ENCODE measurements around the gene HDC.

HDC gene

DNA sequence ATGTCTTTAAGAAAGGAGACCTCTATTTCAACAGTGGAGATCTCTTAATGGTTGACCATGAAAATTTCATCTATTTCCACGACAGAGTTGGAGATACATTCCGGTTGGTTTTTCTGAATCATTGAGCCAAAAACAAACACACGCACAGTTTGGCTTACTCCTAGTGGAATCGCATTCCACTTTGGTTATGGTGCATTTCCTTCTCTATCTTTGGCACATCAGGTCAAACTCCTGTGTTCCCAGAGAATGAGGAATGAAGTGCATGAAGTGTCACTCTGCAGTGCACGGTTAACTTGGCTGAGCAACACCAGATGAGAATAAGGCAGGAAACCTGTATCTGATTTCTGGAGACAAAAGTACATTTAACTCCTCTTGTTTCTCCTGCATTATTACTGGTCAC is 38.5 kb downstream of the HDC start:
- DNase-seq (ENCODE audit: low read depth in 3 of 3, low spot score in 1 of 3) = no peak

DNA sequence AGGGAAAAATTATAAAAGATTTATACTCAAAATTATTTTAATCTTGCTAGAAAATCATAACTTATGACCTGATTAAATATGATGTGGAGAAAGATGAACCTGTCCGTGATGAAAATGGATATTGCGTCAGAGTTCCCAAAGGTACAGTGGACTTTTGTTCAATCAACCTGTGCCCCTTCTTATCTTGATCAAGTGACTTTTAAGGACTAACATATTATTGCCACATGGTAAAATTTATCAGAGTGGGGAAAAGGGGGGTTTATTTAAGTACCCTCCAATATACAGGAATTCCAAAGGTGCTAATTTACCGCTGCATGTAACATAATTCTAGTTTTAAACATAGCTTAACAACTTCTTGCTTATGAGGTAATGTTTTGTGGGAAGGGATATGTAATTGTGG is 39.6 kb downstream of the HDC start:
- DNase-seq (ENCODE audit: low read depth in 3 of 3, low spot score in 1 of 3) = no peak

DNA sequence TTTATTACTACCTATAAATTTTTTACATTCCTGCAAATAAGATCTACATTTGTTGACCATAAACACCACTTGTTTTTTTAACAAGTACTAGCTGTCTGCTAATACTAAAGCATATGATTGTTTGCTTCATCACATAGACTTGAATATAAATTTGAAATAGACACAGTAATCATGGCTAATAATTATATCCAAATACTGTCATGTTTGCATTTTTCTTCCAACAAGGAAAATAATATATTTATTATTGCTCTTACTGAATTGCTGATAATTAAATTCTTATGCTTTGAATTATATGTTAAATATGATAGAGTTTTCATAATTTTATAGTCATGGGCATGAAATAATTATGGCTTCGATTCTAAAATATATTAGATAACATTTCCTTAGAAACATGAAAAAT is 40.5 kb downstream of the HDC start:
- no peak for DNase-seq (ENCODE audit: low read depth in 3 of 3, low spot score in 1 of 3)

DNA sequence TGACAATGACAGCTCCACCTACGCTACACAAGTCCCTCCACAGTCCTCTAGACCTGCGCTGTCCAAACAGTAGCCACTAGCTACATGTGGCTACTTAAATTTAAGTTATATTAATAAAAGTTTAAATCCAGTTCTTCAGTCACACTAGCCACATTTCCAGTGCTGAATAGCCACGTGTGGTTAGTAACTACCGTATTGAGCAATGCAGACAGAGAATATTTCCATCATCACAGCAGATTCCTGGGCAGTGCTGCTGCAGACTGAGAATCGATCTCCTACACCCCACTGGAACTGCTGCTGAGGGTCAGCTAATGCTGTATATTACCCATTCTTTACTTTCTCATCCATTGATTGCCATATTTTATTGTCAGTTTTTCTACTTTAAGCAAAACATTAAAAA is 40.9 kb downstream of the HDC start:
- DNase-seq (ENCODE audit: low read depth in 3 of 3, low spot score in 1 of 3) = no peak

DNA sequence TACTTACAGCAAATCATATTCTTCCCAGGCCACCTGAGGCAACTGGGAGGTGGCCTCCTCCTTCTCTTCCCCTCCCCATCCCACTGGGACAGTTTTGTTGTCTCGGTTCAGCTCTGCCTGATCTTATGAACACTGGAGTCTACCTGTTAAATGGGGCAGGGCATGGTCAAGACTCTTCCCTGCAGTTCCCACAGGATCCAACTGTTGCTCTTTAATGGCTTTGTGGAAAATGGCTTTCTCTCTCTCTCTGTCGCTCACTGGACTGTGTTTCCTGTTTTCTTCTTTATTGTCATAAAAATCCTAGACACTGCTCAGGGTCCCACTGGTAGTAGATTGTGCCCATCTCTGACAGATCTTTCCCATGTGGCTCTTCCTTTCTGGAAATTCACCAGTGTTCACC is 43.3 kb downstream of the HDC start:
- DNase-seq (ENCODE audit: low read depth in 3 of 3, low spot score in 1 of 3) = no peak

DNA sequence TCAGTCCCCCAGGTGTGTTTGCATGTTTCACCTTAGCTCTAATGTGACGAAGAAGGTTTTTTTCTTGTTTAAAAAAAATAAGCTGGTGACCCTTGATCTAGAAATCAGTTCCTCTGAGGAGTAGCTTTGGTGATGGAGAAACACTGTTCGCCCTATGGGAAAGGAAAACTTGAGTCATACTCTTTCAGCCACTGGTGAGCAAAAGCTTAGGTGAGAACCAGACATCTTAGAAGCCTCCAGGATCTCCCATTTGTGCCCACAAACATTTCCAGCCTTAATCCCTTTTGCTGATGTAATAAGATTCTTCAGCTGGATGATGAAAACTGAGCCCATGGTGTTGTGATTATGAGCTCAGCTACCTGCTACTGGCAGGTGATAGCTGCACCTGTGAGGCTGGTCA is 45.7 kb downstream of the HDC start:
- no peak for DNase-seq (ENCODE audit: low read depth in 3 of 3, low spot score in 1 of 3)

DNA sequence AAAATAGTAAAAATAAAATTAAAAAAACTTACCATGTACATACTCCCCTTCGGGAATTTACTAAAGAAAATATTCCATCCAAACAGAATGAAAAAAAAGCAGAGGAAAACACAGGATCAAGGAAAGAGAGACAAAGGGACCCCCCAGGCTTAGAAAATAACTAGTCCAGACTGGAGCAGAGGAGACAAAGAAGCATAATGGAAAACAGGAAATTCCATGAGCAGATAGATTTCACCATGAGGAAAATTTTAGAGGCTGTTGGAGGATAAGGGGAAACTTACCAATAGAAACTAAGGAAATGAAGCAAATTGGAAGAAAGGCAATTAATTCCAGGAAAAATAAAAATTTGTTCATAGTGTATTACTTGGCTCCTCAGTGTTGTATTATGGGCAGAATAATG is 46.8 kb downstream of the HDC start:
- DNase-seq (ENCODE audit: low read depth in 3 of 3, low spot score in 1 of 3) = no peak

DNA sequence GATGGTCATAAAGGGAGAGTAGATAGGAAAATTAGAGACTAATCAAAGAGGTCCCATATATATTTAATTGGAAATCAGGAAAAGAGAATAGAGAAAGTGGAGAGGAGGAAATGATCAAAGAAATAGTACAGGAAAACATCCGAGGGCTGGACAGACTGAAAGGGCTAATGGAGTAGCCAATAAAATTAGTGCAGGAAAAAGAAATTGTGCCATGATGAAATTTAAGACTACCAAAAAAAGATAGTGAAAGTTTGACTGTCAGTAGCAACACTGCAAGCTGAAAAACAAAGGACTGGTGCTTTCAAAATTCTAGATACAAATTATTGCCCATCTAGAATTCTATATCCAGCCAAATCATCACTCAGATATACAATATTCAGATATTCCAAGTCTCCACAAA is 47.2 kb downstream of the HDC start:
- no peak for DNase-seq (ENCODE audit: low read depth in 3 of 3, low spot score in 1 of 3)

DNA sequence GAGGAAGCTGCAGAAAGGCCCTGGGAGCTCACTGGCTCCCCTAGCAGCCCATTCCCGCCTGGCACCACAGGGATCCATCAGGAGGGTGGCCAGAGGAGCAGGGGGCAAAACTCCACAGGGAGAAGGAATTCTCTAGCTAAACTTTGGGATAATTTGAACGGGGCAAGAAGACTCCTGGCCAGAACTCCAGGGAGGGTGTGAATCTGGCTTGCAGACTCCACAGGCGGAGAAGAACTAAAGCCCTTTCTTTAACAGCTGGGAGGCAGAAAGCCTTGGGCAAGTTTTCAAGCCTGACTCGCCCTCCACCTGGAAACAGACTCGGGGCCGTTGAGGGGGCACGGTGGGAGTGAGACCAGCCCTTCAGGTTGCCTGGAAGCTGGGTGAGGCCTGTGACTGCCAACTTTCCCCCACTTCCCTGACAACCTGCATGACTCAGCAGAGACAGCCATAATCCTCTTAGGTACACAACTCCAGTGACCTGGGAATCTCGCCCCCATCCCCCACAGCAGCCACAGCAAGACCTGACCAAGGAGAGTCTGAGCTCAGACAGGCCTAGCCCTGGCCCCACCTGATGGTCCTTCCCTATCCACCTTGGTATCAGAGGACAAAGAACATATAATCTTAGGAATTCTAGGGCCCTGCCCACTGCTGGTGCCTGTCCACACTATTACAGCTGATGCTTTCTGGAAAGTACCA is 54.9 kb downstream of the HDC start:
- DNase-seq (ENCODE audit: low read depth in 3 of 3, low spot score in 1 of 3) = no peak

DNA sequence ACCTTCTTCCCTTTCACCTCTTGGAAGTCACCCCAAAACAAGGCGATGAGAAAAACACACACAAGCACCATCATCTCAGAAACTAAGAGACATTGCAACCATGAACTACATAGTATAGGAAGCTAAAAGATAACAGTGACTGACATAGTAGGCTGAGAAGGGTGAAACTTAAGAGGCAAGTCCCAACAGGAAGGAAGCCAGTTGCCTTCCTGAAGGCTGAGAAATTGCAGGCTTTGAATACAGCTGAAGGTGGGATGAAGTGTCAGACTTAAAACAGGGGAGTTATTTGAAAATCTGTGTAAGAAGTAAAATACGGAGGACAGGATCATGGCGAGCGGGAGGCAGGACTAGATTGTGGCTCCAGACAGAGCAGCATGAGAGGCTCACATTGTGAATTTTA is 55.7 kb downstream of the HDC start:
- DNase-seq (ENCODE audit: low read depth in 3 of 3, low spot score in 1 of 3) = no peak

DNA sequence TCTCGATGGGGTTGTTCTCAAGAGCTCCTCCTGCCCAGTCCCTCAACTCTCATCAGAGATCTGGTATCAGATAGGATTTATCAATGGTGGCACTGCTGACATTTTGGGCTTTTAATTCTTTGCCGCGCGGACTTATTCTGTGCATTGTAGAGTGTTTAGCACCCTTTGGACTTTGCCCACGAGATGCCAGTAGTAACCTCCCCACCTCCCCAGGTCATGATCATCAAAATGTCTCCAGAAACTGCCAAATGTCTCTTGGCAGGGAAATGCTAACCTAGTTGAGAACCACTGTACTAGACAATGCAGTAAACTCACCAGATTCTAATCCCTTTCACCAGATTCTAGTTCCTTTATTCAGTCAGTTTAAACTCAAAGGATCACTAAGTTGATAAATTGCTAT is 59.5 kb downstream of the HDC start:
- DNase-seq (ENCODE audit: low read depth in 3 of 3, low spot score in 1 of 3) = no peak

DNA sequence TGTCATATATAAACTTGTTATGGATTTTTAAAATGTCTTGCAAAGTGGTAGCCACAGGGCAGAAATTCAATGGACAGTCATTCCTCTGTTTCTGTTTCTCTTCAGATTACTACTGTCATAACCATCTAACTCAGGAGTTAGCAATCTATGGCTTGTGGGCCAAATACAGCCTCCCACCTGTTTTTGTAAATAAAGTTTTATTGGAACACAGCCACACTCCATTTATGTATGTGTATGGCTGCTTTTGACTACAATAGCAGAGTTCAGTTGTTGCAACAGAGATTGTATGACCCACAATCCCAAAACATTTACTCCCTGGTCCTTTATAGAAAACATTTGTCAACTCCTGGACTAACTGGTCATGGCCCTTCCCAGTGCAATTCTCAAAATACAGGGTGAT is 63.5 kb downstream of the HDC start:
- DNase-seq (ENCODE audit: low read depth in 3 of 3, low spot score in 1 of 3) = no peak

DNA sequence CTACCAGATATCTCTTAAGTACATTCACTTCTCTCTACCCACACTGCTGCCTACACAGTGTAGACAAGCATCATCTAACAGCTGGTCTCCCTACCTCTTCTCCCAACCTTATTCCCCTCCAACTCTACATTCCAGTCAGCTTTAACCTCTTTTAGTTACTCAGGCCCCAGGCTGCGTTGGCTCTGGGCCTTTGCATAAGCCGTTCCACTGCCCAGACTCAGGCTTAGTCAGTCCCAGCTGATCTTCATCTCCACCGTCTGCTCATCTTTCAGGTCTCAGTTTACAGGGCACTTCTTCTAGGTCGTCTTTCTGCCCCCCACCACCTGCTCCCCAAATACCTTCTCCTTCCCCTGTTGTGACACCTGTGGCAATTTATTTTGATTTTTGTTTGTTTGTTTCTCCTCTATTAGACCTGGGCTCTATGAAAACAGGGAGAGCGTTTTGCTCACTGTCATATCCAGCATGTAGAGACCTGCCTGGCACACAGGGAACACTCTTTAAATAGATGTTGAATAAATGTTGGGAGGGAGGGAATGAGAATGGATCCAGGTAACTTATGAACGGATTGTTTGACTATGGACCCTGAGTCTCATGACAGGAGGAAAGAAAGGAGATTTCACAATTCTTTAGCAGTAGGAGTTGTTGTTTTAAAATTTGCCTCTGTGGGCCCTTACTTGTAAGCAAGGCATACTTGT is 72.5 kb downstream of the HDC start:
- no peak for DNase-seq (ENCODE audit: low read depth in 3 of 3, low spot score in 1 of 3)

DNA sequence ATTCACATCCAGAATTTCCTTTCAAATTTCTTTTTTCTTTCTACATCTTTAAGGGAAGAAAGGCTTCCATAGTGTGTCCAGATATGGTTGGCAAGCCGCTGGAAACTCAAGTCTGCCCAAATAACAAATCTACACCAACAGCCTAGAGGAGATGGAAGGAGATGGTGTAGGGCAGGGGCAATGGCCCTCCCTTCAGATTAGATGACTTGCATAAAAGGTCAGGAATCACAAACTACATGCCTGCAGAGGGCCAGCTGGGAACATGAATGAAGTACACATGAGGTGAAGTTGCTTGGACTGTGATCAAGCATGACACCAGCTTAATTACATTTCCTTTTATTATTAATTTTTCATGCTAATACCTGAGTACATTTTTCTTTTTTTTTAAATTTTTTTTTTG is 73.4 kb downstream of the HDC start:
- no peak for DNase-seq (ENCODE audit: low read depth in 3 of 3, low spot score in 1 of 3)
